Measurements from ENCODE around the gene RASAL1.

RASAL1 gene

DNA sequence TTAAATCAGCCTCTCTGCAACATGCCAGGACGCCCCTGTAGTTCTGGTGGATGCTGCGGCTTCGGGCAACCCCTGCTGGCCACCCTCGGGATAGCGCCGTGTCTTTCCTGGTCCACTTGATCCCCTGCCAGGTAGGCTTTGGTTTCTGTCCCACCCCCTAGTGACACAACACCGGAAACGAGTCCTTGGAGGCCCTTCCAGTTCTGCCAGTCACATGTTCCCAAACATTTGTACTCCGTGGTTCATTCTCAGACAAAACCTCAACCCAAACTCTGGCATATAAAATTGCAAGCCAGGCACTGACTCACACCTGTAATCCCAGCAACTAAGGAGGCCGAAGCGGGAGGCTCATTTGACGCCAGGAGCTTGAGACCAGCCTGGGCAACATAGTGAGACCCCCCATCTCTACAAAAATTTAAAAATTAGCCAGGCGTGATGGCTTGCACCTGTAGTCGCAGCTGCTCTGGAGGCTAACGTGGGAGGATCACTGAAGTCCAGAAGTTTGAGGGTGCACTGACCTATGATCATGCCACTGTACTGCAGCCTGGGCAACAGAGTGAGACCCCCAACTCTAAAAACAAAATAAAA, 37.0 kb downstream of the RASAL1 start:
- peak; percentile 66 for DNase-seq (ENCODE audit: insufficient read length)
- peak; percentile 42 for FAIRE-seq
- TF ChIP-seq TAF1 (IDR thresholded peaks at IDR 0.05; ENCODE audit: borderline replicate concordance, low read depth, low read length) (no peak), POLR2AphosphoS5 (IDR thresholded peaks at IDR 0.05; ENCODE audit: low read depth, low read length) (no peak), POLR2A (IDR thresholded peaks at IDR 0.05; ENCODE audit: low read depth, low read length) (no peak)

DNA sequence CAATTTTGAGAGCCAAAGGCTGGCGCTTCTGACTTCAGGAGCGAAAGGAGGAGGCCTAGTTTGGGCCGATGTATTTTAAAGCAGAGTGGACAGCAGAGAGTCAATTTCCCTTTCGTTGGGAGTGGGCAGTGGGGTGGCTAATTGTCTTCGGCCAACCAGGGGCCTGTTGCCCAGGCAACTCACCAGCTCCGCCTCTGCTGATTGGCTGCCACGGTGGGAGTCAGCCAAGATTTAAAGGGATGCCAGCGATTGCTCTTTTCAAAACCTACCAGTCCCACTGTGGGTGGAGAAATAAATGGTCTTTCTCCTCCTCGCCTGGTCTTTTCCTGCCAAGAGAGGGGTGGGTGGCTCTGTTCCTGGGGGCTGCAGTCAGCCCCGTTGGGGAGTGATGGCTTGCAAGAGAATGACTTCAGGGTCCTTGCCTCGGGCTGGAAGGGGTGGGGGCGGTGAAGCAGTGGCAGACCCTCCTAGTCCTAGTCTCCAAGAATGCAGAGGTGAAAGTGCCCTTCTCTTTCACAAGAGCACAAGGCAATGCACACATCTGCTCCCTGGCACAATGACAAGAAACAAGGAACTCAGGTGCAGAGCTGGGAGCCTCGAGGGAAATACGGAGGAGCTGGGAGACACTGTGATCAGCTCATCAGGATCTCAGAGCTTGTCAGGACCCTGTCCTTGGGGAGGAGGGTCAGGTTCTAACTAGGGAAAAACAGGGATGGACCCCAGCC, 37.7 kb downstream of the RASAL1 start:
- FAIRE-seq (no peak), DNase-seq (ENCODE audit: insufficient read length) (no peak)
- no peak for TF ChIP-seq POLR2AphosphoS5 (IDR thresholded peaks at IDR 0.05; ENCODE audit: low read depth, low read length)

DNA sequence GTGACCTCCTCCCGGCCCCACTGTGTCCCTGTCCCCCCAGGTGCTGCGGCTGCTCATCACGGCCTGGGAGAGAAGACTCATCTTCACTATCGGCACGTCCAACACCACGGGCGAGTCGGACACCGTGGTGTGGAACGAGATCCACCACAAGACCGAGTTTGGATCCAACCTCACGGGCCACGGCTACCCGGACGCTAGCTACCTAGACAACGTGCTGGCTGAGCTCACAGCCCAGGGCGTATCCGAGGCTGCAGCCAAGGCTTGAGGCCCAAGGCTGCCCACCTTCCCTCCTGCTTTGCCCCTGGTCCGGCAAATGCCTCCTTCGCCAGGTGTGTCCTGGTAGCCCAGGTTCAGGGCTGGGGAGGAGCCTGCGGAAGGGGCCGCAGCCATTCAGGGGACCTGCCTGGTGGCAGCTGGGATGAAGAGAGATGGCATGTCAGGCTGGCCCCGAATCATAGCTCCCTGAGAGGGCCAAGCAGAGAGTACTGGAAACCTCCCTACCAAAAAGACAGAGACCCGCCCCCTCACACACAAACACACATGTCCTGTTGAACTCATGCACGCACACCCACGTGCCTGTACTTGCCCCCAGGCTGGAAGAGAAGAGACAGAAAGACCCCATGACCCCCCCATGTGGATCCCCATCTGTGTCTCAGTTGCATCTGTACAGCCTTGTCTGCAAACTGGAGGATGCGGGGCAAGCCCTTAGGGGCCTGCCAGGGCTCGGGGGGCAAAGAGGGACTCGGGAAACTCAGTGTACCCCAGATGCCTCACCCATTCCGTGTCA, 38.7 kb downstream of the RASAL1 start:
- no peak for TF ChIP-seq TAF1 (IDR thresholded peaks at IDR 0.05; ENCODE audit: borderline replicate concordance, low read depth, low read length)
- TF ChIP-seq POLR2AphosphoS5 (IDR thresholded peaks at IDR 0.05; ENCODE audit: low read depth, low read length), result no peak
- no peak for TF ChIP-seq POLR2A (IDR thresholded peaks at IDR 0.05; ENCODE audit: low read depth, low read length)
- DNase-seq (ENCODE audit: insufficient read length), result no peak
- no peak for FAIRE-seq

DNA sequence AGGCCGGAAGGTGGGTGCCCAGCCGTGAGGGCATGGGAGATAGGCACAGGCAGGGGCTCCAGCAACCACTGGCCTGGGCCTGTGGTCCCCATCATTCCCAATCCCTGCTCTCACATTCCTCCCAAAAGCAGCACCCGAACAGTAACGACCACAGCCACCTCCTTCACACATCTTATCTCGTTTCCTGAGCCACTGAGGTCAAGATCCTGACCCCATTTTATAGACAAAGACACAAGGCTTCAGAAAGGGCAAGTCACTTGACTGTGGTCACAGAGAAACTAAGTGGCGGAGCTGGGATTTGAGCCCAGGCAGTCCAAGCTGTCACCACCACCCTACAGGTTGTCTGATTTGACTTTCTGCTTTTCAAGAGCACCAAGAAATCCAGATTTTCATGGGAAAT, 40.2 kb downstream of the RASAL1 start:
- FAIRE-seq (no peak), DNase-seq (ENCODE audit: insufficient read length) (no peak)
- TF ChIP-seq POLR2AphosphoS5 (IDR thresholded peaks at IDR 0.05; ENCODE audit: low read depth, low read length), result no peak
- no peak for TF ChIP-seq POLR2A (IDR thresholded peaks at IDR 0.05; ENCODE audit: low read depth, low read length)
- TF ChIP-seq TAF1 (IDR thresholded peaks at IDR 0.05; ENCODE audit: borderline replicate concordance, low read depth, low read length), result no peak

DNA sequence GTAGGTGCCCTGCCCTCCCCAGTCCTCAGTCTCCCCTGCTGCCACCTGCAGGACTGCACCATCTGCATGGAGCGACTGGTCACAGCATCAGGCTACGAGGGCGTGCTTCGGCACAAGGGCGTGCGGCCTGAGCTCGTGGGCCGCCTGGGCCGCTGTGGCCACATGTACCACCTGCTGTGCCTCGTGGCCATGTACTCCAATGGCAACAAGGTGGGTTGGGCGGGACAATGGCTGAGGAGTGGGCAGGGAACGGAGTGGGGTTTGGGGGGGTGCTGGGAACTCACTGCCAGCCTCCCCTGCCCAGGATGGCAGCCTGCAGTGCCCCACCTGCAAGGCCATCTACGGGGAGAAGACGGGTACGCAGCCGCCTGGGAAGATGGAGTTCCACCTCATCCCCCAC, 40.8 kb downstream of the RASAL1 start:
- TF ChIP-seq TAF1 (IDR thresholded peaks at IDR 0.05; ENCODE audit: borderline replicate concordance, low read depth, low read length) (no peak), POLR2A (IDR thresholded peaks at IDR 0.05; ENCODE audit: low read depth, low read length) (no peak), POLR2AphosphoS5 (IDR thresholded peaks at IDR 0.05; ENCODE audit: low read depth, low read length) (no peak)
- FAIRE-seq (no peak), DNase-seq (ENCODE audit: insufficient read length) (no peak)

DNA sequence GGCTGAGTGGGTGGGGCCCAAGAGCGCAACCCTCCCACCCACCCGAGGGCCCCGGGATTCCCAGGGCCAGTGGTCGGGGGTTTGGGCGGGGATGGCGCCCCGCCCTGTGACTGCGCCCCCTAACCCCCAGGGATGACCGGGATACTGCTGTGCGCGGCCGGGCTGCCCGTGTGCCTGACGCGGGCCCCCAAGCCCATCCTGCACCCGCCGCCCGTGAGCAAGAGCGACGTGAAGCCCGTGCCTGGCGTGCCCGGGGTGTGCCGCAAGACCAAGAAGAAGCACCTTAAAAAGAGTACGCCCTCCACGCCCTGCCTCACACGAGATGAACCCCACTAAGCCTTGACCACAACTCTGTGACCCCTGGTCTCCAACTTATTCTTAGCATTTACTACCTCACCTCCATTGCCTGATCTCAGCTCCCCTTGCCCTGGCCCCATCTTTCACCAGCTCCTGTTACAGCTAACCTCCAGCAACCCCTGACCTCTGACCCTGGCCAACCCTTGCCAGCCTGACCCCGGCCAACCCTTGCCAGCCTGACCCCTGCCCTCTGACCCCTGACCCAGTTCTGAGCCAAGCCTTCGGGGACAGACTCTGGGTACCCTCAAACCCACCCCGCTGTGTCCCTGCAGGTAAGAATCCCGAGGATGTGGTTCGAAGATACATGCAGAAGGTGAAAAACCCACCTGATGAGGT, 42.0 kb downstream of the RASAL1 start:
- TF ChIP-seq TAF1 (IDR thresholded peaks at IDR 0.05; ENCODE audit: borderline replicate concordance, low read depth, low read length) (no peak), POLR2A (IDR thresholded peaks at IDR 0.05; ENCODE audit: low read depth, low read length) (no peak), POLR2AphosphoS5 (IDR thresholded peaks at IDR 0.05; ENCODE audit: low read depth, low read length) (no peak)
- DNase-seq (ENCODE audit: insufficient read length), result no peak
- no peak for FAIRE-seq

DNA sequence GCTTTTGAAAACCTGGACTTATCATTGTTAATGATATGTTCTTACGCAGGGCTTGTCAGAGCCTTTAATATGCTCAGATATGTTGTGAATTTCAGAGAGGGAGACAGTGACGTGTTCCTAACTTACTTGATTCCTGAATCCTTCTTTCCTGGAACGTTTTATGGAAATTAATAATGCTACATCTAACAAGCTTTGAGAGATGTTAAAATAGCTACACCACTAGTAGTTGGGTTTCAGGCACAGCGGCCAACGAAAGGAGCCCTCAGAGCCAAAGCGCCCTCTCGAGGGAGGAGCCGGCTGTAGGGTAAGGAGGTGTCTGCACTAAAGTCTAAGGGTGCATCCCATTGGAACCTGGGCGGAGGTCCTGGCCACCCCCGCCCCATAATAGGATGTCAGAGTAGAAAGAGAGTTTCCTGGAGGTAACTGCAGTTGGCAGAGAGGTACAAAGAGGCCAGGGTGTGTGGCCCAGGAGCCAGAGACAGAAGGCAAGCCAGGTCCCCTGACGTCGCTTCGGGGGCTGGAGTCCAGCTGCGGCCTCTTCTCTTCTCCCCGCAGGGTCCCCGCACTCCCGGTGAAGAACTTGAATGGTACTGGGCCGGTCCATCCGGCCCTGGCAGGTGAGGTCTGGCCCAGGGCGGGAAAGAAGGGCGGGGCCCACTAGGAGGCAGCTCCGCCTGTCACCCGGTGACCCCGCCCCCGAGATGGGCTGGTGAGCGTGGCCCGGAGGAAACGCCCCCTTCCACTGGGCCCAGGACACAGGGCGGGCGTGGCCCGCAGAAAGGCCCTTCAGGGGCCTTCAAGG, 42.8 kb downstream of the RASAL1 start:
- peak; percentile 30 for FAIRE-seq
- TF ChIP-seq TAF1 (IDR thresholded peaks at IDR 0.05; ENCODE audit: borderline replicate concordance, low read depth, low read length) (no peak), POLR2AphosphoS5 (IDR thresholded peaks at IDR 0.05; ENCODE audit: low read depth, low read length) (no peak)
- DNase-seq (ENCODE audit: insufficient read length), result peak; percentile 68

DNA sequence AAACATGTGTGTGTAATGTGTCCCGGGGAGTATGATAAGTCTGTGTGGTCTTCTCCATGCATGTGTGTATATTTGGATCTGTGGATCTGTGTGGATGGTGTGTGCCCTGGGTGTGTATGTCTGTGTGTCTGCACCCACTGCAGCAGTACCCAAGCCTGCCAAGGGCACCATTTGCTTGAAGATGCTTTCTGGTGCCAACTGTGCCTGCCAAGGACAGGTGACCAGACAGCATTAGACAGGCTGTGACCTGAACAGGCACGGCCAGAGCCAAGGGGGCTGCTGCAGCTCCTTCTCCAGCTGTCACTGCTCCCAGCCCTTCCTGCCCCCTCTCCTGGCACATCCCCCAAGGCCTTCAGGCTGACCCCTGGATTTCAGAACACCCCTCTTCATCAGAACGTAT, 44.1 kb downstream of the RASAL1 start:
- TF ChIP-seq POLR2AphosphoS5 (IDR thresholded peaks at IDR 0.05; ENCODE audit: low read depth, low read length), result no peak
- TF ChIP-seq POLR2A (IDR thresholded peaks at IDR 0.05; ENCODE audit: low read depth, low read length), result no peak
- TF ChIP-seq TAF1 (IDR thresholded peaks at IDR 0.05; ENCODE audit: borderline replicate concordance, low read depth, low read length), result no peak
- no peak for FAIRE-seq
- DNase-seq (ENCODE audit: insufficient read length), result no peak

DNA sequence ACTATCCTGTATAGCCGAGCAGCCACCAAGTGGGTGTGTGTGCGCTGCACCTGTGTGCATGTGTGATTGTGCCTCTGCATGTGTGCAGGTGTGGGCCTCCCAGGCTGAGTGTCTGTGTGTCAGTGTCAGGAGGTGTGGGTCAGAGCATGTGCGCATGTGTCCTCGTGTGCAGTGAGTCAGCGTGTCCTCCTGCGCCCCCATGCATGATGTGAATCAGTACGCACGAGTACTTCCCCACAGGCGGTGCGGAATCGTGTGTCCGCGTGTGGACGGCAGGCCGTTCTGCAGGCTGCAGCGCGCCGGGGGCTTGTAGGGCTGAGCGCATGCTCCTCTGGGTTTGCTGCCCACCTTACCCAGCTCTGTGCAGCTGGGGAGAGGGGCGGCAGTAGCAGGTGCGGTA, 44.8 kb downstream of the RASAL1 start:
- no peak for TF ChIP-seq POLR2AphosphoS5 (IDR thresholded peaks at IDR 0.05; ENCODE audit: low read depth, low read length)
- no peak for TF ChIP-seq POLR2A (IDR thresholded peaks at IDR 0.05; ENCODE audit: low read depth, low read length)
- no peak for TF ChIP-seq TAF1 (IDR thresholded peaks at IDR 0.05; ENCODE audit: borderline replicate concordance, low read depth, low read length)
- FAIRE-seq, result no peak
- no peak for DNase-seq (ENCODE audit: insufficient read length)

DNA sequence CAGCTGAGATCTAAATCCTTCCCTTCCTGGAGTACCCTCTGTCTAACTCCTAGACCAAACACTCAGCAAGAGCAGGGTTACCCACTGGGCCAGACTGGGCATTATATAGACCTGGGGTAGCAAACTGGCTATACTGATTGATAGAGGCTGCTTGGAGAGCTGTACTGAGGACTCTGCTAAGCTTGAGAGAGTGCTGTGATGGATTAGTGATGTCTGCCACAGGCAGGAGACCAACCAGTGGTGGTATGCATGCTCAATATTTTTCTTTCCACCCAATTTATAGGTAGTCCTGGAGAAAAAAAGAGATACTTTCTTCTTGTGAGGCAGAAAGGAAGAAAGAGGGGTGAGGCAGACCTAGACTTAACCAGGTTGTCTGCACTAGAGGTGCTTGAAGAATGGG, 45.7 kb downstream of the RASAL1 start:
- no peak for TF ChIP-seq POLR2A (IDR thresholded peaks at IDR 0.05; ENCODE audit: low read depth, low read length)
- TF ChIP-seq TAF1 (IDR thresholded peaks at IDR 0.05; ENCODE audit: borderline replicate concordance, low read depth, low read length), result no peak
- DNase-seq (ENCODE audit: insufficient read length), result no peak
- FAIRE-seq, result no peak
